NCI-H2081 (cell line): ENCODE results near the gene FAM13A.
"Not testable (repeated sequence)": the region's sequence is repeated elsewhere in the genome, so short reads cannot be mapped to it uniquely, and the experiment has no call there.

Experiments
- DNase-seq, 2 experiments: peaks; one replicate each; lab custom pipeline; 2025; lab: John Stamatoyannopoulos, UW

FAM13A gene

DNA sequence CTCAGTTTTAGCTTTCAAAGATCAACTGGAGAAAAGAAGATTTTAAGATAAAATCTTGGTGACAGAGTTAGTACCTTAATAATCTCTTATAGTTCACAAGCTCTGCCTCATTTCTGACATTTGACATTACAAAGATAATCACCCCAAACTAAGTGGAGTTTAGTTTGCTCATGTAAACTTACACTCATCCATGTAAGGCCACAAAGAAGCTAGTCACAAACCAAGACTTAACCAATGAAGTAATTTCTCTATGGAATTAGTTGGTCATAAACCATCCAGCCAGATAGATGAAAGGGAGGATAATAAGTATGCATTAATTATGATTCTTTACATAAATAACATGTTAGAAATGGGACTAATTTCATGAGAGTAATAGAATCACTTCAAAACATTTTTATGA is 159.2 kb downstream of the FAM13A start:
- no peak for DNase-seq

DNA sequence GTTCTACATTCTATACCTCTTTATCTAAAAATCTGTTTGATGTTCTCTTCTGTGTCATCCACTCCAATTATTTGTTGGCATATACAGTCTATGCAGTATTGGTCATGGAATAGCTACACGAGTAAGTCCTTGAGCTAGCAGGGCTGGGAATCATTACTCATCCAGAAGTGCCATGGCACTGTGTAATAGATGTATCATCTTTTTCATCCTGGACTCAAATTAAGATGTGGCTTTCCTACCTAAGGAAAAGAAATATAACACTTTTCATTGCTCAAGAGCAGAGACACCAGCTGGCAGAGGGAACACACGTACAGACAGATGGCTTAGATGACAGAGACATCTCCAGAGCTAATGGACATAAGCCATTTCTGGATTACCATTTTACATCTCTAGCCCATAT is 159.8 kb downstream of the FAM13A start:
- DNase-seq, result no peak

DNA sequence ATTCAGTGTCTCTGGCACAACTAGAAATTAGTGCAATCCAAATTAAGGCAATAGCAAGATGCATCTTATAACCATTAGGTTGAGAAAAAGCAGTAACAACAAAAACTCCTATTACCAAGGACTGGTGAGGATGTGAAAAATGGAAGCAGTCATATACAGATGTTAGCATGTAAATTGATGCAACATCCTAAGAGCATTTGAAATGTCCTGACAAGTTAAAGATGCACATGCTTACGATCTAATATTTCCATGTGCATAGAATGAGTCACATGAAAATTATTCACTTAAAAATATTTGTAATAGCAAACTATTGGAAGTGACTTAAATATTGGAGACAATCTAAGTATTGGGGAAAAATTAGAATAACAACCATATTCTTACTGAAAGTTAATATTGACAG is 163.0 kb downstream of the FAM13A start:
- no peak for DNase-seq

DNA sequence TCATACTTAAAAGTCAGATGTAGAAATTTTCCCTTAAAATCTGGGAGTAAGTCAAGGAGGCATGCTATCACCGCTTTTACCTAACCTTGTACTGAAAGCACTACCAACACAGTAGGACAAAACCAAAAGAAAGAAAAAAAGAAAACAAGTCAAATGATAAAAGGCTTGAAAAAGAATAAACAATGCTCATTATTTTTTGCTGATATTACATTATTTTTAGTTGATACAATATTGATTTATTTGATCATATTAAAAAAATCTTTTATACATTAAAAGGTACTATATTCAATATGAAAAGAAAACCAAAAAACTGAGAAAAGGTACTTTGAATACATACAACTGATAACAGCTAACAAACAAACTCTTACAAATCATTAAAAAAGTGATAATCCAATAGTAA is 164.3 kb downstream of the FAM13A start:
- DNase-seq, result no peak

DNA sequence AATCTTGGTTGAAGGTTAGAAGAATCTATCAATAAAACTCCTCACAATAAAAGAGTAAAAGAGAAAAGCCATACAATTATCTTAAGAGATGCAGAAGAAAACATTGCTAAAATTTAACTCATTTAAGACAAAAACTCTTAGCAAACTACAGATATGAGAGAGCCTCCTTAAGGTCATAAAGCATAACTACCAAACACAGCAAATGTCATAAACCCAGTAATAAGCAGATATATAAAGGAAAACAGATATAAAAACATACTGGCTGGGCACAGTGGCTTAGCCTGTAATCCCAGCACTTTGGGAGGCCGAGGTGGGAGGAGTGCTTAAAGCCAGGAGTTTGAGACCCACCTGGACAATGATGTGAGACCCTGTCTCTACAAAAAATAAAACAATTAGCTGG is 165.3 kb downstream of the FAM13A start:
- DNase-seq, result no peak

DNA sequence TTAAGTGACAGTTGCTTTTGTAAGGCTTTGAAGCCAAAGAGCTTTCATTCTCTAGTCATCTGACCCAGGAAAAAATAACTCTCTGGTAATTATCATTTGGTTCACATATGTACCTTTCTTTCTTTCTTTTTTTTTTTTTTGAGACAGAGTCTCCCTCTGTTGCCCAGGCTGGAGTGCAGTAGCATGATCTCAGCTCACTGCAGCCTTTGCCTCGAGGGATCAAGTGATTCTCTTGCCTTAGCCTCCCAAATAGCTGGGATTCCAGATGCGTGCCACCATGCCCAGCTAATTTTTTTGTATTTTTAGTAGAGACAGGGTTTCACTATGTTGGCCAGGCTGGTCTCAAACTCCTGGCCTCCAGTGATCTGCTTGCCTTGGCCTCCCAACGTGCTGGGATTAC is 169.6 kb downstream of the FAM13A start:
- DNase-seq, result not testable (repeated sequence)

DNA sequence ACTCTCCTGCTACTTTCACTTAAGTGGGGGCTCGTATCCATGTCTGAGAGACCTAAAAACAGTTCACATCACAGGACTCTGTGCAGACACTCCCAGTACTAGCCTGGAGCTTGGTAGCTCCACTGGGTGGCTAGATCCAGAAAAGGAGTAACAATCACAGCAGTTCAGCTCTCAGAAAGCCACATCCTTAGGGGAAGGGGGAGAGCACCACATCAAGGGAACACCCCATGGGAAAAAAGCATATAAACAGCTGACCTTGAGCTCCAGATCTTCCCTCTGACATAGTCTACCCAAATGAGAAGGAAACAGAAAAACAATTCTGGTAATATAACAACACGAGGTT is 175.8 kb downstream of the FAM13A start:
- no peak for DNase-seq

DNA sequence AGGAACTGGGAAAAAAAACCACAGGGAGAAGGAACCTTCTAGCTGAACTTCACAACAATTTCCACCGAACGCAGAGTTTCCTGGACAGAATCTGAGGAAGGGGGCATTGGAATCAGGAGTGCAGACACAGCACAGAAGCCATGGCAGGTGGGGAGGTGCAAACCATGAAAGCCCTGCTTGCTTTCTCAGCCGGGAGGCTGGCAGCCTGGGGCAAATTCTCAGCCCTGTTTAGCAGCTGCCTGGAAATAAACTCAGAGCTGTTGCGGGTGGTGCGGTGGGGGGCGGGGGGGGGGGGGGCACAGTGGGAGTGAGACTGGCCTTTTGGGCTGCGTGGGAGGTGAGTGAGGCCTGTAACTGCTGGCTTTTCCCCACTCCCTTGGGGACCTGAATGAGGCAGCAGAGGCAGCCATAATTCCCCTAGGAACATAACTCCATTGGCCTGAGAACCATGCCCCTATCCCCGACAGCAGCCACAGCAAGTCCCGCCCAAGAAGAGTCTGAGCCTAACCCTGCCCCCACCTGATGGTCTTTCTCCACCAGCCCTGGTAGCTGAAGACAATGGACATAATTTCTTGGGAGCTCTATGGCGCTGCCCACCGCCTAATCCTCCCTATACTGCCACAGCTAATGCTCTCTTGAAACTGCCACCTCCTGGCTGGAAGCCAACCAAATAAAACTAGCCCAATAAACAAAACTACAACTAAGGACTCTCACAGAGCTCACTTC is 176.3 kb downstream of the FAM13A start:
- peak; percentile 5 to 11 for DNase-seq

DNA sequence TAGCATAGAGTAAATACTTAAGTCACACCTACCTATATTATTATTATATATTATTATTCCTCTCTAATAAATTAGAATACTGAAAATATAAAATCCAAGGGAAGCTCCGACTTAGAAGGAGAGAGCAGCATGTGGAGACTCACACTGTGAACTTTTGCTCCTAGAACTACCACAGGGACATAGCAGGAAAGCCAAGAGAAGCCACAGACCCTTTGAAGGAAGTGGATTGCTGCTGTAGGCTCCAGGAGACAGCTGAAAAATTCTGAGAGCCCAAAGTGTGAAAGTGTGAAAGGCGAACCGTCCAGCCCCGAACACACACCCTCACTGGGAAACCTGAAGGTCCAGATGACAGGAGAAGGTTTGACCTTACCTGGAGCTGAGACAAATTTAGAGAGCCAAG is 177.0 kb downstream of the FAM13A start:
- DNase-seq, result no peak

DNA sequence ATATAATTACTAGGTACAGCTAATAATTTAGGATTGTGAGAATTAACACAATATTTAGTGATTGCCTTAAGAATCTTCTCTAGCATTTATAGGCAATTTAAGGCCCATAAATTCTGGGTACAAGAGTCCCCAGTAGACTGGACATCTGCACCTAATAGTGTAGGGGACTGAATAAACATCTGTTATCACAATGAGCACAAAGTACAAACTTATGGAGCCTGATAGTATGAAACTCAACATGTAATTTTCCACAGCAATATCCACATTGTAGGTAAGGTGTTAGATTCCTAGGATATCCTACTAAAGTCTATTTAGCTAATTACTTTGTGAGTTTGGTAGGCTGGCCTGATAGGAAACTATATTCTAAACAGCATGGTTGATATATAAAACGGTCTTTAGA is 178.3 kb downstream of the FAM13A start:
- DNase-seq, result no peak

DNA sequence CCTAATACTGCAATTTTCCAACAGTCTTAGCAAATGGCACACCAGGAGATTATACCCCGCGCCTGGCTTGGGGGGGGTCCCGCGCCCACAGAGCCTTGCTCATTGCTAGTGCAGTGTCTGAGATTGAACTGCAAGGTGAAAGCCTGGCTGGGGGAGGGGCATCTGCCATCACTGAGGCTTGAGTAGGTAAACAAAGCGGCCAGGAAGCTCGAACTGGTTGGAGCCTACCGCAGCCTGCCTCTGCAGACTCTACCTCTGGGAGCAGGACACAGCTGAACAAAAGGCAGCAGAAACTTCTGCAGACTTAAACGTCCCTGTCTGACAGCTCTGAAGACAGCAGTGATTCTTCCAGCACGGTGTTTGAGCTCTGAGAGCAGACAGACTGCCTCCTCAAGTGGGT is 186.6 kb downstream of the FAM13A start:
- DNase-seq, result no peak

DNA sequence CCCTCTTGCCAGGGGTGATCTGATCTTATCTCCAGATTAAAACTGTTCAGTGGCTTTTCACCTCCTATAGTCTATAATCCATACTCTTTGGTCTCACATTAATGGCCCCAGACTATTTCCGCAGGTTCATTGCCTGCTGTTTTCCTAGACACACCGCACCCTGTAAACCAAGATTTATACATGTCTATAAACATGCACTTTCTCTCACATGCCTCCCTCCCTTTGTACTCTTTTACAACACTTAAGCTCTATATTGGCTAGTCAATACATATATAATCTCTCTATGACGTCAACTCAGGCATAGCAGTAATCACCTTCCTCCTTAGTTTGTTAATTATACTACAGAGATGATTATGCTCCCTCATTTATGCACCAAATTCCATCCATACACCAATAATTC is 188.5 kb downstream of the FAM13A start:
- DNase-seq, result no peak

DNA sequence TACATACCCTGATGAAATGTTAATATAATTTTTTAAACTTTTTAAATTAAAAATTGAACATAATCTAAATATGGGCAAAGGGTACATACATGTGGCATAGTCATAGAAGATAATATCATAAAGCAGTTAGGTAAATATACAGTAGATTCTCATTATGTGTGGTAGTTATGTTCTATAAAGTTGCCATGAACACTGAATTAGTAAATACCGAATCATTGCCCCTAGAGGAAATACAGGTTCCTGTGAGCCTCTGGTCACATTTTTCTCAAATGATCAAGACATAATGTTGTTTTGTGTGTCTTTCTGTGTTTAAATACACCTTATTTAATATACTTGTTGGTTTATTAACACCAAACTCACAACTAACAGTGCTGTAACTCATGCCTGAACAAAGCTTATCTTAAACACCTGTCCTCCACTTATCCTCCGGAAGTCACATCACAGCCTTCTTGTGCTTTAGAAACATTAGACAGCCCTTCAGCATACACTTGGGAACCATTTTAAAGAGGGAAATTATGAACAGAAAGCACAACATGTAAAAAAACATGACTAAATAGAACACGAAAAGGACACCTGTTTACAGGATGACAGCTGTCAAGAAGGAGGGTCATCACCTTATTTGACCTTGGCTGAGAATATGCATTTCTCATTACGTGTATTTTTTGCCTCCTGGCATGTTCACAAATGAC is 190.0 kb downstream of the FAM13A start:
- DNase-seq, result peak in 1 of 2 experiments; percentile 7

DNA sequence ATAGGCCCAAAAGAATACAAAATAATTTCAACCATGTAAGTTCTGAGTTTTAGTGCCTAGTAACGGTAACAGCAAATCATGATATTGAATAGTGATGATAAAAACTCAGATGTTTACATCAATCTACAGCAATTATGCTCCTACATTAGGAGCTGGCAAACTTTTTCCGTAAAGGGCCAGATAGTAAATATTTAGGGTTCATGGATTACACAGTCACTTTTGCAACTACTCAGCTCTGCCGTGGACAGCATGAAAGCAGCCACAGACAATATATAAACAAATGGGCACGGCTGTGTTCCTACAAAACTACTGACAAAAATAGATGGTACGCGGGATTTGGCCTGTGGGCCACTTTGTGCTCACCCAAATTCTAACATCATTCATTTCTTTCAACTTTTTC is 191.5 kb downstream of the FAM13A start:
- DNase-seq, result no peak

DNA sequence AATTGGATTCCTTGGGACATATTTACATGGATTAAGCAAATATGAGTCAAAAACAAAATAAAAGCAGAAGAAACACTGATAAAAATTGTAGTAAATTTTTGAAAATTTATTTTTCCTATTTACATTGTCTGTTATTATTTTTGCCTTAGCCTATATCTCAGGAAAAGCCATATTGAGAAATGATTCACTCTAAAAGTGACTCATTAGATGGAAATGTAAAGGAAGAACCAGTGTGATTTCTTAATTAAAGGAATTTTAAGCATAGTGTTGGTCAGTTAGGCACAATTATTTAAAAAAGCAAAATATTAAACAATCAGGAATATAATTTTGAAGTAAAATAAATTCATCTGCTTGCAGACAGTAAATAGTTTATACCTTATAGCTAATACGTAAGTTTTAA is 191.9 kb downstream of the FAM13A start:
- no peak for DNase-seq

DNA sequence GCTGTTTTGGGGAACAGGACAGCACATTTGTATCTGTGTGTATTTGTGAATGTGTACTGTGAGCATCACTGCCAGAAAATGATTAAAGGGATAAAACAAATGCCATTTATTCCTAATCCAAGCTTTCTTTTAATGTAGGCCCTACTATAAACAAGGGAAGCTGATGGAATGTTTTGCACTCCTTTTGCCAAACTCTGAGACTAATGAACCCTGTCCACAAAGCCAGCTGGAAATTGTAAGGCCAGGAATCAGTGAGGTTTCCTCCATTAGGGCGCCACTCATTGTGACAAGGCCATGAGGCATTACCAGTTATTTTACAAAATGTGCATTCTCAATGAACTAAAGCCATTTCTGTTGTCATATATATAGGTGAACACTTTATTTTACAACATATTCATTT is 196.4 kb downstream of the FAM13A start:
- DNase-seq, result no peak

DNA sequence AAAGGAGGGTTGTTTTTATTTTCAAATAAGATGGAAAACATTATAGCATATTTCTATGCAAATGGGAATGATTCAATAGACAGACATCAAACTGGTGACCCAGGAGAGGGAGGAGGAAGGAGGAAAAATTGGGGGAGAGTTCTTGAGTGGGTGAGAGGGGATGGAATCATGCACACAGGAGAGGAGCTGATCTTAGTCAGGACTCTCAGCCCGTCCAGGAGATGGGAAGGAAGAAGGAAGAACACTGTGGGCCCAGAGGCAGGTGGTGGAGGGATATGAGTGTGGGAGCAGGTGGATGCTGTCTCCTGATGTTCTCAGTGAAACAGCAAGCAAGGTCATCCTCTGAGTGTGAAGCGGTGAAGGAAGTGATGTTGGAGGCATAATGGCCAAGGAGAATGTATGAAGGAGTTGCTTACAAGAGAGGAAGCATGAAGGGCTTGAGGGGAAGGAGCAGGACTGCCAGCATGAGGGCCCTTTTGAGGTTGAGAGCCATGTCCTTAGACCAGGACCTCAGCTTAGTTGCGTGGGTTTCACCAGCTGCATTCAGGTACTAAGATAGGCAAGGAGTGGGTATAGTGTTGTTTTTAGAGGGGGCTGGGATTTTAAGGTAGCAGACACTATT is 197.7 kb downstream of the FAM13A start:
- DNase-seq, result no peak

DNA sequence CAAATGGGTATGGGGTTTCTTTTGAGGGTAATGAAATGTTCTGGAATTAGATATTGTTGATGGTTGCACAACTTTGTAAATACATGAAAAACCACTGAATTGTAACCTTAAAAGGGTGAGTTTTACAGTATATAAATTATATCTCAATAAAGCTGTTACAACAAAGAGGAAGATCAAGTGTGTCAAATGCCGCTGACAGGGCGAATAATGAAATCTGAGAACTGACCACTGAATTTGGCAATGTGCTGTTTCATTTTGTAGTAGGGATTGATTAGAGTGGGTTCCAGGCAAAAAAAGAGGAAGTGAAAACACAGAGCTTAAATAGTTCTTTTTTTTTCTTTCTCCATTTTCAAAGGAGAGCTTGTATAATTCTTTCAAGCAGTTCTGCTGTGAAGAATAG is 198.2 kb downstream of the FAM13A start:
- DNase-seq, result no peak

DNA sequence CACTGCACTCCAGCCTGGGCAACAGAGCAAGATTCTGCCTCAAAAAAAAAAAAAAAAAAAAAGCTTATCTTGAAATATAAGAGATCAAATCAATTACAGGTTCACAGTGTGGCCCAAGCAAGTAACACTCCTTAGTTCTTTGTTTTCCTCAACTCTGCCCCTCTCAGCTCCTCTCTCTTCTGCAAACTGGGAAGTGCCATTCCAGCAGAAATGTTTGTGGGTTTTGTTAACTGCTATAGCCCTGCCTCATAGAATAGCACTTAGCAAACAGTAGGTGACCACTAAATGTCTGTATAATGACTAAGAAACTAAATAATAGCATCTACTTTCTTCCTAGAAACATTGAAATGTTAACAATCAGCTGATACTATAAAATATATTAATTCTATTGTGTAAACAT is 199.4 kb downstream of the FAM13A start:
- DNase-seq, result no peak

DNA sequence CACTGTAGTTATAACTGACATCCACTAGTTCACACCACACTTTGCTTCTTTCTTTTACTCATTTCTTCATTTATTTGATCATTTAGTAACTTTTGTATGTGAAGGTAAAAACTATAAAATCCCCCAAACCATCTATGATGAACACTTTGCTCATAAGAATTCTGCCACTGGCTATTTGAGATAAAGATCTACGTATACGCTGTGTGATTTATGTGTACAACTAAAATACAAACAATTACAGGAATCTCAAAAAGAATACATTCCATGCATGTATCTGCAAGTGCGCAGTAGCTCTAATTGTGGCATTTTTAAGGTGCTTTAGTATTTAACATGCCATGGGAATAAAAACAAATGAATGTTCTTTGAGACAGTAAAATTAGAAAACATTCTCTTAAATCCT is 202.5 kb downstream of the FAM13A start:
- no peak for DNase-seq

DNA sequence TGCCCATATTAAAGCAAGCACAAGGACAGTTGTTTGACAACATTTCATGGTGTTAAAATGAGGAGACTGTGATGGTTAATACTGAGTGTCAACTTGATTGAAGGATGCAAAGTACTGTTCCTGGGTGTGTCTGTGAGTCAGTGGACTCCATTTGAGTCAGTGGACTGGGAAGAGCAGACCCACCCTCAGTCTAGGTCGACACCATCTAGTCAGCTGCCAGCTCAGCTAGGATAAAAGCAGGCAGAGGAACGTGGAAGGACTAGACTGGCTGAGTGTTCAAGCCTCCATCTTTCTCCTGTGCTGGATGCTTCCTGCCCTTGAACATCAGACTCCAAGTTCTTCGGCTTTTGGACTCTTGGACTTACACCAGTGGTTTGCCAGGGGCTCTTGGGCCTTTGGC is 203.4 kb downstream of the FAM13A start:
- DNase-seq, result not testable (repeated sequence)

DNA sequence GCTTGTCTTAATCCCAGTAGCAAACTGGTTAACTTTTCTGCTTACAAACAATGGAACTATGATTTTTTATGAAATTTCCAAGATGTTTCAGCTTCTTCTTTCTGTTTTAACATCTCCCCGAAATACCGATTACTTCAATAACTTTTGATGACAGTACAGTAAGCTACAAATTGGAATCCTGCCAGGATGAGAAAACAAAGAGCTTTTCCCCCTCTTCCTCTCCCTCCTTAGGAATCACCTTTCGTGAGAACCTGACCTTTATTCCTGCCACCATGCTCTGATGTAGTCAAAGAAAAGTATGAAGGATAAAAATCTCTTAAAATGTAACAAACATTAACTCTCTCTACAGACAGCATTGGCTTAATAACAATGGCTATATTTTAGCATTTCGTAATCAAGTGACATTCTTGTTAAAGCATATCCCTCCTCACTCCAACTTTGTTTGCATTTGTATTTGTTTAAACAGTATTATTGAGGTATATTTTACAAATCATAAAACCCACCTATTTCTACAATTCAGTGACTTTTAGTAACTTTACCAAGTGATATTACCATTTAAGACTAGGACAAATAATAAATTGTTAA is 210.7 kb downstream of the FAM13A start:
- DNase-seq, result no peak

DNA sequence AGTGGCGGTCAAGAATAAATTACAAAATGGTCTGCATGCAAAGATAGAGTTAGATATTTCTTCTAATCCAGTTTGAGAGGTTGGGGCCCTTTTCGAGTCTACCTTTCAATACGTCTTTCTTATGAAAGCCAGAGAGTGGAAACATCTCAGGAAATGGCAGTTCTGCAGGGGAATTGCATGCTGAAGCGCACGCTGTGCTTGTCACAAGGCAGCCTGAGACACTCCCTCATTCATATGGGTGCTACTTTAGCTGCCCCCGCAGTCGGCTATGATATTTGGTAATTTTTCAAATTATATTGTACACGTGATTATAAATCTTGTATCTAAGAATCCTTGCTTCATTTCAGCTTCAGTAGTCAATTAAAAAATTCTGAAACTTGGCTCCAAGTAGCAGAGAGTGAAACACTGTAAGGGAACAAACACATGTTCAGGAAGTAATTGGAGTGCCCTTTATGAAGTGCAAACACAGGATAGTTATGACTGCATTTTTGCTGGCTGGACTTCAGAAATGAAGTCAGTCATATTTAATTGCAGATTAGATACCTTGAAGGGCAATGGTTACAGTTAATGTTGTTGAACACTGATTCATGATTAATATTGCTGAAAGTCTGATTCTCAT is 213.8 kb downstream of the FAM13A start:
- DNase-seq, result peak; percentile 39 to 77
